ENCODE results near the gene SEPTIN11.

Gene SEPTIN11

DNA sequence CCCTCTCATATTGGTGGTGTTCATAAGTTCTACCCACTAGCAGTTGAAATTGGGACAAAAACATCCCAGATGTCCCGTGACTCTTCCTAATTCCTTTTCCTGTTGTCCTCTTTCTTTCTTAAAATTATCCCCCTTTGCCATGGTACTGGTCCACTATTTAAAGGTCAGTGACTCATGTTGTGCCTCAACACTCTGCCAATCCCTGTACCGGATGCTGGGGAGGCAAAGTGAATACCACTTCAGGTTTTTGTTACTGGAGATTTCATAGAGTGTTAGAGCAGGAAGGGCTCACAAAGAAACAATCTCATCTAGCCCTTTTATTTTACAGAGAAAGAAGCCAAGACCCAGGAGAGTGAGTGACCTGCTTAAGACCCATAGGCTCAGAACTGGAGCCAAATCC lies 24.6 kb downstream of the SEPTIN11 start:
- WGBS, 2 donors (ENCODE audit: extremely low coverage in 2 of 2, insufficient read length in 2 of 2, insufficient replicate concordance in 1 of 2) = no CpG with 5 or more reads among the region's 2 CpGs

DNA sequence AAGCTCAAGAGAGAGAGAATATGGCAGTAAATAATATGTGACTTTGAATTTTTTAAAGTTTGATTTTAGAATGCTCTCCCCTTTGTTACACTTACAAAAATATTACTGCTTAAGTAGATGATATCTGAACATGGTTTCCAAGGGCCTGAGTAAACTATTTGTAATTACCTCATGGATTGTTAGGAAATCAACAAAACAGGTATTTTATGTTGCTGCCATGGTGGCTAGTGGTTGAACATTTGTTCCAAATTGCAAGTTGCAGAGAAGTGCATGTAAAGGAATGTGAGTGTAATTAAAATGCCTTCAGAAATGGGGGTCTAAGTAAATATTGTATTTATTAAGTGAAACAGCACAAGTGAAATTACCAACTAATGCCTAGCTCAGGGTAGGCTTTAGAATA lies 27.6 kb downstream of the SEPTIN11 start:
- Histone ChIP-seq H2AK5ac (ENCODE audit: low read depth, low read length) (no peak overlapping the region), H3K4me3 (ENCODE audit: low read length in 2 of 2) (no peak overlapping the region), H3K23ac (ENCODE audit: low read depth, low read length, poor library complexity) (no peak overlapping the region), H2BK5ac (ENCODE audit: low read length) (no peak overlapping the region), H3K79me1 (ENCODE audit: low read depth, low read length) (peaks cover 4% of the 10 kb centered on the region), H3K27me3 (ENCODE audit: control insufficient read depth in 3 of 3, insufficient read depth in 3 of 3, low read depth in 1 of 3, low read length in 3 of 3) (no peaks in the 10 kb centered on the region), H3K18ac (ENCODE audit: low read length) (no peak overlapping the region), H3K9me3 (replicated peaks in 1 of 2; ENCODE audit: control insufficient read depth in 2 of 2, insufficient read depth in 1 of 2, low read depth in 1 of 2, low read length in 2 of 2) (peaks cover 0 to 6% of the 10 kb centered on the region in 2 donors), H3K27ac (replicated peaks; ENCODE audit: low read length) (no peak overlapping the region), H2BK120ac (ENCODE audit: low read depth, low read length) (no peak overlapping the region), H2BK15ac (ENCODE audit: low read length) (no peak overlapping the region), H2AFZ (ENCODE audit: low read length) (no peak overlapping the region), H3K36me3 (replicated peaks in 1 of 2; ENCODE audit: control insufficient read depth in 2 of 2, insufficient read depth in 2 of 2, low read length in 2 of 2) (peaks cover 1 to 34% of the 10 kb centered on the region in 2 donors), H4K8ac (ENCODE audit: low read depth, low read length) (no peak overlapping the region), H3K4ac (ENCODE audit: low read length) (no peak overlapping the region), H3K9ac (ENCODE audit: low read depth, low read length, poor library complexity) (no peak overlapping the region), H3K4me2 (ENCODE audit: insufficient read depth, low read length, poor library complexity, severe bottlenecking) (no peak overlapping the region), H3K4me1 (ENCODE audit: control insufficient read depth in 2 of 2, insufficient read depth in 1 of 2, low read depth in 1 of 2, low read length in 2 of 2) (peaks cover 8 to 9% of the 10 kb centered on the region in 2 donors), H3K14ac (ENCODE audit: low read length) (no peak overlapping the region), H4K91ac (ENCODE audit: low read depth, low read length, poor library complexity) (no peak overlapping the region), H2BK12ac (ENCODE audit: low read length) (no peak overlapping the region)
- DNase-seq (ENCODE audit: low spot score) = no peak

More for the DNA sequence above, 24.6 kb downstream of the SEPTIN11 start:
- no peak overlapping the region for H4K91ac ChIP-seq (ENCODE audit: low read depth, low read length, poor library complexity)
- H3K18ac ChIP-seq (ENCODE audit: low read length) = no peak overlapping the region
- no peak overlapping the region for H3K23ac ChIP-seq (ENCODE audit: low read depth, low read length, poor library complexity)
- peaks cover 2% of the 10 kb centered on the region for H3K79me1 ChIP-seq (ENCODE audit: low read depth, low read length)
- no peak overlapping the region for H3K9ac ChIP-seq (ENCODE audit: low read depth, low read length, poor library complexity)
- H3K27me3 ChIP-seq (ENCODE audit: control insufficient read depth in 3 of 3, insufficient read depth in 3 of 3, low read depth in 1 of 3, low read length in 3 of 3) = no peaks in the 10 kb centered on the region
- peaks cover 1 to 38% of the 10 kb centered on the region in 2 donors for H3K36me3 ChIP-seq (replicated peaks in 1 of 2; ENCODE audit: control insufficient read depth in 2 of 2, insufficient read depth in 2 of 2, low read length in 2 of 2)
- H3K4ac ChIP-seq (ENCODE audit: low read length) = no peak overlapping the region
- H3K4me1 ChIP-seq (ENCODE audit: control insufficient read depth in 2 of 2, insufficient read depth in 1 of 2, low read depth in 1 of 2, low read length in 2 of 2) = peaks cover 3 to 9% of the 10 kb centered on the region in 2 donors
- H2AFZ ChIP-seq (ENCODE audit: low read length) = no peak overlapping the region
- H2AK5ac ChIP-seq (ENCODE audit: low read depth, low read length) = no peak overlapping the region
- no peak overlapping the region for H3K4me3 ChIP-seq (ENCODE audit: low read length in 2 of 2)
- no peak for DNase-seq (ENCODE audit: low spot score)
- H2BK5ac ChIP-seq (ENCODE audit: low read length) = no peak overlapping the region
- no peak overlapping the region for H2BK12ac ChIP-seq (ENCODE audit: low read length)
- H2BK15ac ChIP-seq (ENCODE audit: low read length) = no peak overlapping the region
- no peak overlapping the region for H3K4me2 ChIP-seq (ENCODE audit: insufficient read depth, low read length, poor library complexity, severe bottlenecking)
- no peak overlapping the region for H2BK120ac ChIP-seq (ENCODE audit: low read depth, low read length)
- peaks cover 0 to 6% of the 10 kb centered on the region in 2 donors for H3K9me3 ChIP-seq (replicated peaks in 1 of 2; ENCODE audit: control insufficient read depth in 2 of 2, insufficient read depth in 1 of 2, low read depth in 1 of 2, low read length in 2 of 2)
- no peak overlapping the region for H3K14ac ChIP-seq (ENCODE audit: low read length)
- H3K27ac ChIP-seq (replicated peaks; ENCODE audit: low read length) = peak overlapping the region; percentile 1
- no peak overlapping the region for H4K8ac ChIP-seq (ENCODE audit: low read depth, low read length)

DNA sequence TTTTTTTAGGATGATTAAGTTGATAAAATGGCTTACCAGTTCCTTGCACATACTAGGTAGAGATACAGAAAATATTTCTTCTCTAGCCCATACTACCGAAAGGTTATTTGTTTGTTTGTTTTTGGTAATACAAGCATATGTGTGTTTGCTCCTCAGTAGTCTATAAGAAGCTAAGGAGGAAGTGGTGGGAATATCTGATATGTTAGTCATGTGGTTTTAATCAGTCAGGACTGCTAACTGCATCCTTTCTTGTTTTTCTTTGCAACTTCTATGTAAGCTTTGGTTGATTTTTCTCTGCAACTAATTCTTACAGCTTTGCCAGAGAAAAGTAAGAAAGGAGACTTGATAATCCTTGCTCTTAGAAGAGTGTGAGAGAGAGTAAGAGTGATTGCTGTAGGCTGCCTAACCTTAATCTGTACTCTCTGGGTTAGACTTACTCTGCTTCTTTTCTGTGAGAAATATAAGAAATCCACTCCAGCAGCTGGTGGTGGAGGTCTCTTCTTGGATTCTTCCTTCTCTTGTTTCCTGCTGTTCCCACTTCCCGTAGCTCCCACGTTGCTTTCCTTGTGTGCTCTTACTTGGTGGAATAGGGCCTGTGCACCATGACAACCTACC lies 28.3 kb downstream of the SEPTIN11 start:
- peaks cover 4% of the 10 kb centered on the region for H3K79me1 ChIP-seq (ENCODE audit: low read depth, low read length)
- peaks cover 0 to 6% of the 10 kb centered on the region in 2 donors for H3K9me3 ChIP-seq (replicated peaks in 1 of 2; ENCODE audit: control insufficient read depth in 2 of 2, insufficient read depth in 1 of 2, low read depth in 1 of 2, low read length in 2 of 2)
- H3K4me3 ChIP-seq (ENCODE audit: low read length in 2 of 2) = no peak overlapping the region
- no peak overlapping the region for H4K91ac ChIP-seq (ENCODE audit: low read depth, low read length, poor library complexity)
- no peak for DNase-seq (ENCODE audit: low spot score)
- no peak overlapping the region for H3K14ac ChIP-seq (ENCODE audit: low read length)
- H3K18ac ChIP-seq (ENCODE audit: low read length) = no peak overlapping the region
- H2BK5ac ChIP-seq (ENCODE audit: low read length) = no peak overlapping the region
- no peak overlapping the region for H2AFZ ChIP-seq (ENCODE audit: low read length)
- H4K8ac ChIP-seq (ENCODE audit: low read depth, low read length) = no peak overlapping the region
- WGBS, 2 donors (ENCODE audit: extremely low coverage in 2 of 2, insufficient read length in 2 of 2, insufficient replicate concordance in 1 of 2) = no CpG with 5 or more reads among the region's 3 CpGs
- no peak overlapping the region for H3K4me2 ChIP-seq (ENCODE audit: insufficient read depth, low read length, poor library complexity, severe bottlenecking)
- no peak overlapping the region for H2BK15ac ChIP-seq (ENCODE audit: low read length)
- no peak overlapping the region for H2BK120ac ChIP-seq (ENCODE audit: low read depth, low read length)
- no peak overlapping the region for H2BK12ac ChIP-seq (ENCODE audit: low read length)
- no peak overlapping the region for H3K23ac ChIP-seq (ENCODE audit: low read depth, low read length, poor library complexity)
- H3K27ac ChIP-seq (replicated peaks; ENCODE audit: low read length) = no peak overlapping the region
- H3K9ac ChIP-seq (ENCODE audit: low read depth, low read length, poor library complexity) = no peak overlapping the region
- peaks cover 1 to 27% of the 10 kb centered on the region in 2 donors for H3K36me3 ChIP-seq (replicated peaks in 1 of 2; ENCODE audit: control insufficient read depth in 2 of 2, insufficient read depth in 2 of 2, low read length in 2 of 2)
- H2AK5ac ChIP-seq (ENCODE audit: low read depth, low read length) = no peak overlapping the region
- H3K4ac ChIP-seq (ENCODE audit: low read length) = no peak overlapping the region
- H3K4me1 ChIP-seq (ENCODE audit: control insufficient read depth in 2 of 2, insufficient read depth in 1 of 2, low read depth in 1 of 2, low read length in 2 of 2) = peaks cover 8 to 9% of the 10 kb centered on the region in 2 donors
- no peaks in the 10 kb centered on the region for H3K27me3 ChIP-seq (ENCODE audit: control insufficient read depth in 3 of 3, insufficient read depth in 3 of 3, low read depth in 1 of 3, low read length in 3 of 3)

- H2BK120ac ChIP-seq (ENCODE audit: low read depth, low read length) = no peak overlapping the region
- H2BK15ac ChIP-seq (ENCODE audit: low read length) = no peak overlapping the region
- no peak overlapping the region for H3K9ac ChIP-seq (ENCODE audit: low read depth, low read length, poor library complexity)
- H3K9me3 ChIP-seq (replicated peaks in 1 of 2; ENCODE audit: control insufficient read depth in 2 of 2, insufficient read depth in 1 of 2, low read depth in 1 of 2, low read length in 2 of 2) = peaks cover 0 to 6% of the 10 kb centered on the region in 2 donors
- H3K27ac ChIP-seq (replicated peaks; ENCODE audit: low read length) = no peak overlapping the region
- H3K79me1 ChIP-seq (ENCODE audit: low read depth, low read length) = peaks cover 7% of the 10 kb centered on the region
- no peak for DNase-seq (ENCODE audit: low spot score)
- H3K4ac ChIP-seq (ENCODE audit: low read length) = no peak overlapping the region
- H3K18ac ChIP-seq (ENCODE audit: low read length) = no peak overlapping the region
- H2BK12ac ChIP-seq (ENCODE audit: low read length) = no peak overlapping the region
- no peak overlapping the region for H2AFZ ChIP-seq (ENCODE audit: low read length)
- no peak overlapping the region for H3K4me3 ChIP-seq (ENCODE audit: low read length in 2 of 2)
- no peak overlapping the region for H3K4me2 ChIP-seq (ENCODE audit: insufficient read depth, low read length, poor library complexity, severe bottlenecking)
- H3K27me3 ChIP-seq (ENCODE audit: control insufficient read depth in 3 of 3, insufficient read depth in 3 of 3, low read depth in 1 of 3, low read length in 3 of 3) = no peaks in the 10 kb centered on the region
- H2BK5ac ChIP-seq (ENCODE audit: low read length) = no peak overlapping the region
- no CpG with 5 or more reads among the region's 2 CpGs for WGBS, 2 donors (ENCODE audit: extremely low coverage in 2 of 2, insufficient read length in 2 of 2, insufficient replicate concordance in 1 of 2)
- no peak overlapping the region for H2AK5ac ChIP-seq (ENCODE audit: low read depth, low read length)
- peaks cover 9 to 12% of the 10 kb centered on the region in 2 donors for H3K4me1 ChIP-seq (ENCODE audit: control insufficient read depth in 2 of 2, insufficient read depth in 1 of 2, low read depth in 1 of 2, low read length in 2 of 2)
- no peak overlapping the region for H4K91ac ChIP-seq (ENCODE audit: low read depth, low read length, poor library complexity)
- no peak overlapping the region for H4K8ac ChIP-seq (ENCODE audit: low read depth, low read length)
- H3K14ac ChIP-seq (ENCODE audit: low read length) = no peak overlapping the region
- H3K23ac ChIP-seq (ENCODE audit: low read depth, low read length, poor library complexity) = no peak overlapping the region
- peaks cover 0 to 19% of the 10 kb centered on the region in 2 donors for H3K36me3 ChIP-seq (replicated peaks in 1 of 2; ENCODE audit: control insufficient read depth in 2 of 2, insufficient read depth in 2 of 2, low read length in 2 of 2)
Measured at GRCh38 chr4:76979236-76979635, 29.7 kb downstream of the SEPTIN11 start.
